Measurements from ENCODE around the gene LRIG2. TPM values are rescaled to one million over a fixed set of nuclear protein-coding genes. Genes with fewer than 3 reads are reported as not detected.
"Not testable (repeated sequence)": the region's sequence is repeated elsewhere in the genome, so short reads cannot be mapped to it uniquely, and the experiment has no call there.

LRIG2 gene
- total and polyA plus RNA-seq, 2 experiments from 2014 or later = 10.0 to 40.4 TPM

- 0 out of 2 replicates have a peak, but pooled peaks have one; percentile 5 for TF ChIP-seq ZNF462 (CRISPR knock-in tag; IDR thresholded peaks at IDR 0.05)
- TF ChIP-seq, protein P1, sequence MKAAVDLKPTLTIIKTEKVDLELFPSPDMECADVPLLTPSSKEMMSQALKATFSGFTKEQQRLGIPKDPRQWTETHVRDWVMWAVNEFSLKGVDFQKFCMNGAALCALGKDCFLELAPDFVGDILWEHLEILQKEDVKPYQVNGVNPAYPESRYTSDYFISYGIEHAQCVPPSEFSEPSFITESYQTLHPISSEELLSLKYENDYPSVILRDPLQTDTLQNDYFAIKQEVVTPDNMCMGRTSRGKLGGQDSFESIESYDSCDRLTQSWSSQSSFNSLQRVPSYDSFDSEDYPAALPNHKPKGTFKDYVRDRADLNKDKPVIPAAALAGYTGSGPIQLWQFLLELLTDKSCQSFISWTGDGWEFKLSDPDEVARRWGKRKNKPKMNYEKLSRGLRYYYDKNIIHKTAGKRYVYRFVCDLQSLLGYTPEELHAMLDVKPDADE (IDR thresholded peaks at IDR 0.05) = no peak
These were observed at the start of gene LRIG2 (continued) for GRCh38 chr1:113072757-113073478.

GRCh38 chr1:113023316-113023715 lies 49.7 kb upstream of the LRIG2 start:
- H3K27me3 ChIP-seq (ENCODE audit: insufficient read depth); H3K9me3 Mint-ChIP-seq; H2AFZ ChIP-seq; H3K9me2 ChIP-seq (ENCODE audit: insufficient read depth); DNase-seq (ENCODE audit: low spot score); H3K4me3 ChIP-seq; H3K27ac ChIP-seq (ENCODE audit: low read depth); H3K79me2 ChIP-seq (replicated peaks; ENCODE audit: insufficient read depth); H3K4me2 ChIP-seq; H4K20me1 ChIP-seq (replicated peaks; ENCODE audit: insufficient read depth); H3K27me3 Mint-ChIP-seq (ENCODE audit: insufficient read depth, low read depth, poor library complexity); H3K36me3 ChIP-seq (ENCODE audit: insufficient read depth); ATAC-seq; H3K4me3 Mint-ChIP-seq; H3K27ac Mint-ChIP-seq; H3K36me3 Mint-ChIP-seq (ENCODE audit: low read depth): not testable (repeated sequence)
- H3F3A ChIP-seq (replicated peaks; ENCODE audit: low read depth) = peaks cover 12% of the 10 kb centered on the region
- peaks cover 35% of the 10 kb centered on the region for H3K4me1 Mint-ChIP-seq
- H3K4me1 ChIP-seq (ENCODE audit: insufficient read depth) = peaks cover 32% of the 10 kb centered on the region
